ENCODE data around the gene EBF4. TPM values are rescaled to one million over a fixed set of nuclear protein-coding genes. Genes with fewer than 3 reads are reported as not detected.
"Not testable (repeated sequence)": the region's sequence is repeated elsewhere in the genome, so short reads cannot be mapped to it uniquely, and the experiment has no call there.

The EBF4 gene
- total RNA-seq, 2 experiments from 2014 or later, result 0.99 to 2.4 TPM

DNA sequence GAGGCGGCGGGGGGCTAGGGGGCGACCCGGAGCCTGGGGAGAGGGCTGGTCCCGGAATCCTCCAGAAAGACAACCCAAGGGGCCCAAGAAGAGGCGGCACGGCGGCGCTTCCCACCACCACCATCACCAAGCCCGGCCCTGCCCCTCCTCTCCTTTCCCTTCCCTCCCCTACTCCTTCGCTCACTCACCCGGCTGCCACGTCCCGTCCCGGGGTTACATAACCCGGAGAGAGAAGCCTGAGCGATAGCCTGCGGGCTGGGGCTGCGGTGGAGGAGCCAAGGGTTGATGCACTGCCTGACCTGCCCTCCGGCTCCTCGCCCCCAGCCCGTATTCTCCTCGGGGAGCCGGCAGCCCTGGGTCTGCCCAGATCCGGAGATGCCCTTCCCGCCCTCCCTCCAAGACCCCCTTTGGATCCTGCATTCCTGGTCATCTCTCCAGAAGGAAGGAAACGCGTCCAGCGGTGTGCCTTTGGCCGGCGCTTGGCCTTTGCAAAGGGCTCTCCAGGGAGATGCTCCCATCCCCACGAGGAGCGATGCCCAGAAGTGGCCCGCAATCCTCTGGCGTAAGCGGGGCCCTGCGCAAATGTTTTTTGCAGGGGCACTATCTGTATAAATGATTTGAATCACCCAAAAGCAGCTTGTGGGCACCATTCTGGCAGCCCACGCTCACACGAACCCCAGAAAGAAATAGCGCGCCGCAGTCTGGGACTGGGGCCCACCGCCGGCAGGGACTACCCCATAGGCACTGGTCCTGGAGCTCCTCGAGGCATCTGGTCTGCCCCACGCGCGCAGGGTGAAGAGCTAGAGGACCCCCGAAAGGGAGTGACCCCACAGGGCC is 112.5 kb downstream of the EBF4 start:
- no peak overlapping the region for H3K27ac Mint-ChIP-seq
- ATAC-seq (ENCODE audit: low read depth) (no peak), DNase-seq (no peak)
- H3K27me3 Mint-ChIP-seq, result peaks cover 74% of the 10 kb centered on the region
- peaks cover 2% of the 10 kb centered on the region for H3K36me3 Mint-ChIP-seq
- no peak overlapping the region for H3K4me3 Mint-ChIP-seq
- POLR2A ChIA-PET, result no interaction called here
- peaks cover 1% of the 10 kb centered on the region for H3K9me3 Mint-ChIP-seq
- H3K4me1 Mint-ChIP-seq, result peaks cover 14% of the 10 kb centered on the region

DNA sequence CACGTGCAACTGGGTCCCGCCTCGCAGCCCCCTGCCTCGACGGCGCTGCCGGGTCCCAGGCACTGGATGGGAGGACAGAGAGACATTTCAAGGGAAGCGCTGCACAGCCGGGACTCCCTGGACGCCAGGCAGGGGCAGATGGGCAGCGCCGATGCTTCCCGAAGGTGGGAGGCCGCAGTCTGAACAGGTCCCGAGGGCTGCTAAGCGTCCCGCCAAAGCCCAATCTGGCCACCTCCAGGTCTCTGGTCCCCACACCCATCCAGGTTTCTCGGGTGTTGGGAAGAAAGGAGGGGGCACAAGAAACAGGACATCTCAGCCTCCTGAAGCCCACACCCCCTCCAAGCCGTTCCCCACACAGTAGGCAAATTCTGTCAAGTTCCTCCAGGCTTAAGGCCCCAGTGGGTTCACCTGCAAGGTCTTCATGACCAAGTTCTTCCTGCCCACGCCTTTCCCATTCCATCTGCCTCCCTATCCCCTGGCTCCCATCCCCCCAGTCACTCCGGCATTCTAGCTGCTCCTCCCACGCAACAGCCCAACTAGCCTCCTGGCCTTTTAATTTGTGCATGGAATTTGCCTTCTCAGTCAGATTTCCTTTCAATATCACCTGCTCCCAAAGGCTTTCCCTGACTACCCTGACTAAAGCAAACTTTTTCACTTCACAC is 113.2 kb downstream of the EBF4 start:
- Mint-ChIP-seq H3K27me3 (peaks cover 76% of the 10 kb centered on the region), H3K4me1 (peaks cover 11% of the 10 kb centered on the region), H3K9me3 (peaks cover 1% of the 10 kb centered on the region), H3K36me3 (peaks cover 2% of the 10 kb centered on the region), H3K27ac (no peak overlapping the region), H3K4me3 (no peak overlapping the region)
- ATAC-seq (ENCODE audit: low read depth) (no peak), DNase-seq (no peak)
- POLR2A ChIA-PET, result no interaction called here

DNA sequence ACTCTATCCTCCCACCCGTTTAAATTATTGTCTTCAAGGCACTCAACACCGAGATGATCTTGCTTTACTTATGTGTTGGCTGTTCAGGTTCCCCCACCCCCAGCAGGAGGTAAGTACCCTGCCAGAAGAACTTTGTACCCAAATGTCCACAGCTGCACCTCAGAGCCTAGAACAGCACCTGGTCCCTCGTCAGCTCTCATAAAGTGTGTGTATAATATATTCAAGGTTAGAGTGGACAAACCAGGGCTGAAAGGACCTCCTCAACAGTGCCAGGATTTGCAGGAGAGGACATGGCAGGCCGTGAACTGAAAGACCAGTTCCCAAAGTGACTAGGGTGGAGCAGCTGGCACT is 113.7 kb downstream of the EBF4 start:
- Mint-ChIP-seq H3K27me3 (peaks cover 76% of the 10 kb centered on the region), H3K4me1 (peaks cover 6% of the 10 kb centered on the region), H3K27ac (no peak overlapping the region), H3K36me3 (peaks cover 2% of the 10 kb centered on the region), H3K4me3 (no peak overlapping the region), H3K9me3 (peaks cover 1% of the 10 kb centered on the region)
- DNase-seq (no peak), ATAC-seq (ENCODE audit: low read depth) (no peak)
- POLR2A ChIA-PET, result interaction anchor here (1.0 kb wide), 1 partner anchor 34 kb away, joined by 3 read pairs; the partner anchor contains the start of genes PCED1A and VPS16

DNA sequence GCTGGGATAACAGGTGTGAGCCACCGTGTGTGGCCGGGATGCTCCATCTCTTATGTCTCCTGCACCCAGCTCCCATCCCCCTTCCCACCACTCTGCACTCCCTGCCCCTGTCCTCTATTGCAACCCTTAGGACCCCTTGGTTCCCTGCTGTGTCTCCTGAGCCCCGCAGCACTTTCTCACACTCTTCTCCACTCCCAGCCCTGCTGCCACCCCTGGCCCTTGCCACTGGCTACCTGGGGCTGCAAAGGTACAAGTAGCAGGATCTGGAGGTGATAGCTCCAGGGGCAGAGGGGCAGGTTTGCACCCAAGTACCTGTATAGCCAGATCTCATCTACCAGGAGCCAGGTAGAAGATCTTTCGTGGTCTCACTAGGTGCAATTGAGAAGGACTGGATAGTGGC is 114.4 kb downstream of the EBF4 start:
- Mint-ChIP-seq H3K4me1 (peaks cover 2% of the 10 kb centered on the region), H3K36me3 (peaks cover 2% of the 10 kb centered on the region), H3K27me3 (peaks cover 76% of the 10 kb centered on the region), H3K4me3 (no peak overlapping the region), H3K27ac (no peak overlapping the region), H3K9me3 (peaks cover 1% of the 10 kb centered on the region)
- POLR2A ChIA-PET, result interaction anchor here (1.0 kb wide), 1 partner anchor 33 kb away, joined by 3 read pairs; the partner anchor contains the start of genes PCED1A and VPS16
- ATAC-seq (ENCODE audit: low read depth), result no peak
- DNase-seq, result no peak

DNA sequence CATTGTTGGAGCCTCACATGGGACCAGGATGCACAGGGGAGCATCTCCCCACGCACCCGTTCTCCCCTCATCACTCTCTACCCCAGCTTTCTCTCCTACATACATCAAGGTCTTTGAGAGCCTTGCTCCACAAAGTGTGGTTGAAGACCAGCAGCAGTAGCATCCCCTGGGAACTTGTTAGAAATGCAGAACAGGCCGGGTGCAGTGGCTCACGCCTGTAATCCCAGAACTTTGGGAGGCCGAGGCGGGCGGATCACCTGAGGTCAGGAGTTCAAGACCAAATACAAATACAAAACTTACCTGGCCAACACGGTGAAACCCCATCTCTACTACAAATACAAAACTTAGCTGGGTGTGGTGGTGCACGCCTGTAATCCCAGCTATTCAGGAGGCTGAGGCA is 115.3 kb downstream of the EBF4 start:
- H3K27me3 Mint-ChIP-seq, result peaks cover 76% of the 10 kb centered on the region
- H3K9me3 Mint-ChIP-seq; DNase-seq; H3K27ac Mint-ChIP-seq; H3K4me1 Mint-ChIP-seq; POLR2A ChIA-PET; ATAC-seq (ENCODE audit: low read depth); H3K36me3 Mint-ChIP-seq; H3K4me3 Mint-ChIP-seq: not testable (repeated sequence)

DNA sequence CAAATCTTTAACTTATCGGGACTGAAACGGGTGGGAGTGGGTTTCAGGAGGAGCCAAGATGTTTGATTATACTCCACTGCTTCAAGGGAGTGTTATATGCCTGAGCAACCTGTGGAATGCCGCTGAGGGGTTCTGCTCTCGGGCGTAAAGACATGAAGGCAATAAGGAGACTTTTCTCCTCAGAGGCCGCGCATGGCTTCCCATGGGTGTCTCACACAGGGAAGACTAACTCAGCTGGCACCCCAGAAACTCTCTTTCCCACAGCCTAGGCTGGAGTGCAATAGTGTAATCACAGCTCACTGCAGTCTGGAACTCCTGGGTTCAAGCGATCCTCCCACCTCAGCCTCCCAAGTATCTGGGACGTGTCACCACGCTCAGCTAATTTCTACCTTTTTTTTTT is 117.1 kb downstream of the EBF4 start:
- DNase-seq (no peak), ATAC-seq (ENCODE audit: low read depth) (no peak)
- POLR2A ChIA-PET, result interaction anchor here (0.7 kb wide), 1 partner anchor 50 kb away, joined by 6 read pairs; no protein-coding TSS in a partner anchor
- Mint-ChIP-seq H3K36me3 (peaks cover 2% of the 10 kb centered on the region), H3K27ac (no peak overlapping the region), H3K4me1 (peaks cover 2% of the 10 kb centered on the region), H3K4me3 (no peak overlapping the region), H3K9me3 (peaks cover 8% of the 10 kb centered on the region), H3K27me3 (peaks cover 78% of the 10 kb centered on the region)

Small RNA genes within 50 kb of the gene (microRNA-seq; reads per million reads assigned to microRNA genes)
- 30.2 reads per million, percentile 37 among the genes with 10 or more reads in this experiment for gene MIR1292

Other genes starting within 250 kb of the EBF4 start
- 100 to 1,000 TPM; 232 to 235 TPM for gene SNRPB, start 222.0 kb upstream of the EBF4 start, total RNA-seq
- gene ZNF343, start 183.9 kb upstream of the EBF4 start, total RNA-seq, result 10 to 100 TPM; 10.4 to 12.0 TPM
- not detected for gene TMC2, start 156.2 kb upstream of the EBF4 start, total RNA-seq
- gene NOP56, start 40.1 kb upstream of the EBF4 start, total RNA-seq, result 100 to 1,000 TPM; 322 to 330 TPM
- 10 to 100 TPM; 95.8 to 96.7 TPM for gene IDH3B, start 28.6 kb upstream of the EBF4 start, total RNA-seq
- gene CPXM1, start 107.8 kb downstream of the EBF4 start, total RNA-seq, result under 1 TPM; 0.25 to 0.31 TPM
- gene C20orf141, start 122.2 kb downstream of the EBF4 start, total RNA-seq, result not detected
- not detected for gene TMEM239, start 123.6 kb downstream of the EBF4 start, total RNA-seq
- 10 to 100 TPM; 39.9 to 43.3 TPM for gene PCED1A, start 147.9 kb downstream of the EBF4 start, total RNA-seq
- 10 to 100 TPM; 54.6 to 56.7 TPM for gene VPS16, start 148.0 kb downstream of the EBF4 start, total RNA-seq
- gene PTPRA, start 180.7 kb downstream of the EBF4 start, total RNA-seq, result 10 to 100 TPM; 68.1 to 68.8 TPM

All from activated naive CD8-positive, alpha-beta T cell treated with anti-CD3 and anti-CD28 coated beads, Interleukin-2, amount 10 ng/mL, durations not matched to agents 7 days and 5 days (primary cell).